MM.1S (cell line): ENCODE results near the gene TM9SF4.

Source experiments
- DNase-seq: peaks from one replicate; pipeline ENCODE4 v3.0.0-alpha.2; 2015
- H2AFZ ChIP-seq: fragments of 300-600 bp; sonication (generic); 2 replicates; pipeline ENCODE4 v1.6.0; 2016; ENCODE audit warnings: antibody characterized with exemption, low read length
- H3F3A ChIP-seq: fragments of 300-600 bp; sonication (generic); 2 replicates; pipeline ENCODE4 v1.6.1; 2016; ENCODE audit warnings: mild to moderate bottlenecking, antibody characterized with exemption, low read length, moderate library complexity, mixed read lengths; ENCODE audit not compliant: insufficient read depth
- H3K27ac ChIP-seq: fragments of 300-600 bp; sonication (generic); 2 replicates; pipeline ENCODE4 v1.5.1; 2016; ENCODE audit warnings: mild to moderate bottlenecking, low read length
- H3K27me3 ChIP-seq: fragments of 300-600 bp; sonication (generic); replicated peaks from 2 replicates; pipeline ENCODE4 v1.6.0; 2016; ENCODE audit warnings: low read length; ENCODE audit not compliant: insufficient read depth
- H3K36me3 ChIP-seq: fragments of 300-600 bp; sonication (generic); replicated peaks from 2 replicates; pipeline ENCODE4 v1.6.1; 2016; ENCODE audit warnings: mild to moderate bottlenecking, low read length, mixed read lengths; ENCODE audit not compliant: insufficient read depth
- H3K4me1 ChIP-seq: fragments of 300-600 bp; sonication (generic); 2 replicates; pipeline ENCODE4 v1.6.1; 2016; ENCODE audit warnings: low read length, mixed read lengths
- H3K4me2 ChIP-seq: fragments of 300-600 bp; sonication (generic); 2 replicates; pipeline ENCODE4 v1.6.0; 2016; ENCODE audit warnings: low read depth, low read length
- H3K4me3 ChIP-seq: fragments of 300-600 bp; sonication (generic); 2 replicates; pipeline ENCODE4 v1.5.1; 2016; ENCODE audit warnings: low read length, mixed read lengths
- H3K79me2 ChIP-seq: fragments of 300-600 bp; sonication (generic); 2 replicates; pipeline ENCODE4 v1.6.1; 2016; ENCODE audit warnings: mixed run types, low read length, mixed read lengths
- H3K9ac ChIP-seq: fragments of 300-600 bp; sonication (generic); 2 replicates; pipeline ENCODE4 v1.6.1; 2016; ENCODE audit warnings: low read length, mixed read lengths
- H3K9me2 ChIP-seq: fragments of 300-600 bp; sonication (generic); replicated peaks from 2 replicates; pipeline ENCODE4 v1.6.1; 2016; ENCODE audit warnings: mild to moderate bottlenecking, low read length, mixed read lengths; ENCODE audit not compliant: insufficient read depth
- H3K9me3 ChIP-seq: fragments of 300-600 bp; sonication (generic); replicated peaks from 2 replicates; pipeline ENCODE4 v1.6.1; 2016; ENCODE audit warnings: mild to moderate bottlenecking, low read length, mixed read lengths; ENCODE audit not compliant: insufficient read depth
- H4K20me1 ChIP-seq: fragments of 300-600 bp; sonication (generic); 2 replicates; pipeline ENCODE4 v1.6.1; 2016; ENCODE audit warnings: mild to moderate bottlenecking, low read length, moderate library complexity, mixed read lengths; ENCODE audit not compliant: insufficient read depth
- EZH2 ChIP-seq: fragments of 300-600 bp; sonication (generic); optimal IDR thresholded peaks from 2 replicates; pipeline ENCODE3; 2017; ENCODE audit warnings: low read depth, mild to moderate bottlenecking, antibody characterized with exemption, low read length, mixed read lengths
- EZH2phosphoT487 ChIP-seq: fragments of 300-600 bp; sonication (generic); IDR thresholded peaks from 2 replicates; pipeline ENCODE4 v1.6.1; 2018; ENCODE audit warnings: antibody characterized with exemption, low read length
- TF ChIP-seq, protein P1 (sequence below): fragments of 300-600 bp; sonication (generic); IDR thresholded peaks from 2 replicates; pipeline ENCODE4 v1.5.1; 2016; ENCODE audit warnings: antibody characterized with exemption, low read length, mixed read lengths

Gene TM9SF4

GRCh38 chr20:32140603-32141002, 31.1 kb downstream of the TM9SF4 start:
- Histone ChIP-seq H3K4me3 (no peak overlapping the region), H3K4me1 (no peaks in the 10 kb centered on the region), H3K9me2 (no peaks in the 10 kb centered on the region), H3K27me3 (no peaks in the 10 kb centered on the region), H4K20me1 (no peaks in the 10 kb centered on the region), H3K27ac (no peak overlapping the region), H3K4me2 (no peak overlapping the region), H3K36me3 (peaks cover 4% of the 10 kb centered on the region; the same call in 1 of the 2 replicates), H3K79me2 (peaks cover 6% of the 10 kb centered on the region; the same call in 1 of the 2 replicates), H3F3A (no peaks in the 10 kb centered on the region), H3K9me3 (no peaks in the 10 kb centered on the region), H2AFZ (no peak overlapping the region), H3K9ac (no peak overlapping the region)
- DNase-seq = no peak
- TF ChIP-seq EZH2 (no peak), EZH2phosphoT487 (no peak)
- TF ChIP-seq, protein P1, sequence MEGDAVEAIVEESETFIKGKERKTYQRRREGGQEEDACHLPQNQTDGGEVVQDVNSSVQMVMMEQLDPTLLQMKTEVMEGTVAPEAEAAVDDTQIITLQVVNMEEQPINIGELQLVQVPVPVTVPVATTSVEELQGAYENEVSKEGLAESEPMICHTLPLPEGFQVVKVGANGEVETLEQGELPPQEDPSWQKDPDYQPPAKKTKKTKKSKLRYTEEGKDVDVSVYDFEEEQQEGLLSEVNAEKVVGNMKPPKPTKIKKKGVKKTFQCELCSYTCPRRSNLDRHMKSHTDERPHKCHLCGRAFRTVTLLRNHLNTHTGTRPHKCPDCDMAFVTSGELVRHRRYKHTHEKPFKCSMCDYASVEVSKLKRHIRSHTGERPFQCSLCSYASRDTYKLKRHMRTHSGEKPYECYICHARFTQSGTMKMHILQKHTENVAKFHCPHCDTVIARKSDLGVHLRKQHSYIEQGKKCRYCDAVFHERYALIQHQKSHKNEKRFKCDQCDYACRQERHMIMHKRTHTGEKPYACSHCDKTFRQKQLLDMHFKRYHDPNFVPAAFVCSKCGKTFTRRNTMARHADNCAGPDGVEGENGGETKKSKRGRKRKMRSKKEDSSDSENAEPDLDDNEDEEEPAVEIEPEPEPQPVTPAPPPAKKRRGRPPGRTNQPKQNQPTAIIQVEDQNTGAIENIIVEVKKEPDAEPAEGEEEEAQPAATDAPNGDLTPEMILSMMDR = no peak

- Histone ChIP-seq H4K20me1 (no peaks in the 10 kb centered on the region), H3K9me3 (no peaks in the 10 kb centered on the region), H3K9ac (no peak overlapping the region), H3K27ac (no peak overlapping the region), H3K4me2 (no peak overlapping the region), H3K9me2 (no peaks in the 10 kb centered on the region), H2AFZ (no peak overlapping the region), H3K27me3 (no peaks in the 10 kb centered on the region), H3F3A (no peaks in the 10 kb centered on the region), H3K36me3 (peaks cover 4% of the 10 kb centered on the region; the same call in 1 of the 2 replicates), H3K4me3 (no peak overlapping the region), H3K79me2 (peaks cover 6% of the 10 kb centered on the region; the same call in 1 of the 2 replicates), H3K4me1 (no peaks in the 10 kb centered on the region)
- DNase-seq = no peak
- no peak for TF ChIP-seq EZH2phosphoT487
- TF ChIP-seq EZH2 = no peak
- TF ChIP-seq, protein P1 = no peak
Measured at GRCh38 chr20:32141465-32141980, 32.0 kb downstream of the TM9SF4 start.

DNA sequence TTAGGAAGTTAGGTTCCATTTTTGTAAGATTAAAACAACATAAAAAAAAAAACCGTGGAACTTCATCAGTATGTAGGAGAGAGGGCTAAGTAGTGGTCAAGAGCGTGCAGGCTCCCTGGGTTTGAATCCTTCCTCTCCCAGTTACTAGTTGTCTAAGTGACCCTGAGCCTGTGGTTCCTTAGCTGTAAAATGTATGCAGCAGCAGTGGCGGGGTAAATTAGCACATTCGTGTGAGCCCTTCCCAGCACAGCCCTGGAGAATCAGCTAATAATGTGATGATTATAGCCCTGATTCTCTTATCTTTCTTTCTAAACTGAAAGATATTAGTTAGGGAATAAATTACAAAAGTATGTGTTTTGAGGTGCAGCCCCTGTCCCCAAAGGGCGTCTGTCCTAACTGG, 32.6 kb downstream of the TM9SF4 start:
- H3K27ac ChIP-seq = no peak overlapping the region
- peaks cover 6% of the 10 kb centered on the region; the same call in 1 of the 2 replicates for H3K79me2 ChIP-seq
- peaks cover 4% of the 10 kb centered on the region; the same call in 1 of the 2 replicates for H3K36me3 ChIP-seq
- no peak overlapping the region for H3K4me2 ChIP-seq
- H3K9me3 ChIP-seq = no peaks in the 10 kb centered on the region
- no peak for DNase-seq
- H3K4me3 ChIP-seq = no peak overlapping the region
- no peak overlapping the region for H3K9ac ChIP-seq
- no peaks in the 10 kb centered on the region for H3K4me1 ChIP-seq
- no peak overlapping the region for H2AFZ ChIP-seq
- no peaks in the 10 kb centered on the region for H3F3A ChIP-seq
- H4K20me1 ChIP-seq = no peaks in the 10 kb centered on the region
- no peaks in the 10 kb centered on the region for H3K27me3 ChIP-seq
- no peaks in the 10 kb centered on the region for H3K9me2 ChIP-seq
- TF ChIP-seq, protein P1 = no peak
- no peak for TF ChIP-seq EZH2phosphoT487
- no peak for TF ChIP-seq EZH2
